Measurements from ENCODE around the gene B3GALT5. TPM values are rescaled to one million over a fixed set of nuclear protein-coding genes. Genes with fewer than 3 reads are reported as not detected.

Gene B3GALT5
- polyA plus RNA-seq, 3 donors = not detected

DNA sequence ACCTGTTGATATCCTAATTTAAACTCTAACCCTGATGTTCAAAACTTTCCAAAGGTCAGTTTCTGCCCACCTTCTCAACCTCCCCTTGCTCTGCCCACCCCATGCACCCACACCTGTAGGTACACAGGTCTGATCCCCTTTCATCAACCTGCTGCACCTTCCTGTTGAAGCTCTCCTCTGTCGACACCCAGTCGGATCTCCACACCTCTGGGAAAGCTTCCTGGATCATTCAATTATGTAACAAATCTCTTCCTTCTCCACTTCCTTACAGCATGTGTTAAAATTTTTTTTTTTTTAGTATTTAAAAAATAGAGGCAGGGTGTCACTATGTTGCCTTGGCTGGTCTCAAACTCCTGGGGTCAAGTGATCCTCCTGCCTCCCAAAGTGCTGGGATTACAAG, 87.6 kb downstream of the B3GALT5 start:
- no peak overlapping the region for H3K4me2 ChIP-seq (replicated peaks; ENCODE audit: extremely low read depth, low read length, poor library complexity, severe bottlenecking)
- no peaks in the 10 kb centered on the region for H3K36me3 Mint-ChIP-seq
- H3K4me3 ChIP-seq (replicated peaks in 1 of 3; ENCODE audit: low read depth in 2 of 3, low read length in 3 of 3) = no peak overlapping the region
- H3K27me3 ChIP-seq (ENCODE audit: control insufficient read depth in 2 of 2, insufficient read depth in 2 of 2, low read length in 2 of 2) = no peaks in the 10 kb centered on the region
- peaks cover 2 to 23% (median 10%) of the 10 kb centered on the region in 7 donors for H3K9me3 Mint-ChIP-seq
- H3K36me3 ChIP-seq (replicated peaks in 1 of 2; ENCODE audit: control insufficient read depth in 1 of 2, insufficient read depth in 2 of 2, low read length in 2 of 2) = no peaks in the 10 kb centered on the region
- no peaks in the 10 kb centered on the region for H3K79me2 ChIP-seq (ENCODE audit: insufficient read depth, low read length)
- H3K27ac ChIP-seq (ENCODE audit: low read depth in 1 of 2, low read length in 2 of 2) = no peak overlapping the region
- intact Hi-C loops (cut with micrococcal nuclease) = no loop called here
- no CpG with 5 or more reads among the region's 2 CpGs for WGBS (ENCODE audit: insufficient coverage)
- no peak for DNase-seq
- no peaks in the 10 kb centered on the region for H4K20me1 ChIP-seq (ENCODE audit: insufficient read depth, low read length)
- no peak overlapping the region for H2AFZ ChIP-seq (ENCODE audit: insufficient read depth, low read depth, low read length, poor library complexity, severe bottlenecking)
- no peak overlapping the region for H3K4me3 Mint-ChIP-seq
- no peak overlapping the region for H3K9ac ChIP-seq (ENCODE audit: insufficient read depth, low read length, poor library complexity, severe bottlenecking)
- TF ChIP-seq, protein P1, sequence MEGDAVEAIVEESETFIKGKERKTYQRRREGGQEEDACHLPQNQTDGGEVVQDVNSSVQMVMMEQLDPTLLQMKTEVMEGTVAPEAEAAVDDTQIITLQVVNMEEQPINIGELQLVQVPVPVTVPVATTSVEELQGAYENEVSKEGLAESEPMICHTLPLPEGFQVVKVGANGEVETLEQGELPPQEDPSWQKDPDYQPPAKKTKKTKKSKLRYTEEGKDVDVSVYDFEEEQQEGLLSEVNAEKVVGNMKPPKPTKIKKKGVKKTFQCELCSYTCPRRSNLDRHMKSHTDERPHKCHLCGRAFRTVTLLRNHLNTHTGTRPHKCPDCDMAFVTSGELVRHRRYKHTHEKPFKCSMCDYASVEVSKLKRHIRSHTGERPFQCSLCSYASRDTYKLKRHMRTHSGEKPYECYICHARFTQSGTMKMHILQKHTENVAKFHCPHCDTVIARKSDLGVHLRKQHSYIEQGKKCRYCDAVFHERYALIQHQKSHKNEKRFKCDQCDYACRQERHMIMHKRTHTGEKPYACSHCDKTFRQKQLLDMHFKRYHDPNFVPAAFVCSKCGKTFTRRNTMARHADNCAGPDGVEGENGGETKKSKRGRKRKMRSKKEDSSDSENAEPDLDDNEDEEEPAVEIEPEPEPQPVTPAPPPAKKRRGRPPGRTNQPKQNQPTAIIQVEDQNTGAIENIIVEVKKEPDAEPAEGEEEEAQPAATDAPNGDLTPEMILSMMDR (IDR thresholded peaks at IDR 0.05) = no peak
- peaks cover 0 to 3% (median 2%) of the 10 kb centered on the region in 3 donors for H3K27me3 Mint-ChIP-seq (ENCODE audit: low read depth in 3 of 3)
- no peaks in the 10 kb centered on the region for H3K4me1 ChIP-seq (ENCODE audit: control insufficient read depth in 1 of 2, insufficient read depth in 2 of 2, low read length in 2 of 2)
- no peak overlapping the region for H3K27ac Mint-ChIP-seq
- H3K9me3 ChIP-seq (replicated peaks in 1 of 2; ENCODE audit: control insufficient read depth in 1 of 2, insufficient read depth in 1 of 2, low read length in 2 of 2) = peaks cover 0 to 7% of the 10 kb centered on the region in 2 donors
- no peaks in the 10 kb centered on the region for H3K4me1 Mint-ChIP-seq

DNA sequence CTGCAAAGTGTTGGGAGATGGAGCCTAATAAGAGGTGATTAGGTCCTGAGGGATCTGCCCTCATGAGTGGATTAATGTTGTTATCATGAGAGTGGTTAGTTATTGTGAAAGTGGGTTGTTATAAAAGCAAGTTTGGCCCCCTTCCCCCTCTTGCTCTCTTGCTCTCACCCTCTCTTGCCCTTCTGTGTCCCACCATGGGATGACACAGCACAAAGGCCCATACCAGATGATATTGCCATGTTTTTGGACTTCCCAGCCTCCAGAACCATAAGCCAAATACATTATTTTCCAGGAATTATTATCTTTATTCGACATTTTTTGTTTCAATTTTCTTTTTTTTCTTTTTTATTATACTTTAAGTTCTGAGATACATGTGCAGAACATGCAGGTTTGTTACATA, 90.8 kb downstream of the B3GALT5 start:
- Histone ChIP-seq H3K27me3 (ENCODE audit: control insufficient read depth in 2 of 2, insufficient read depth in 2 of 2, low read length in 2 of 2) (no peaks in the 10 kb centered on the region), H3K36me3 (replicated peaks in 1 of 2; ENCODE audit: control insufficient read depth in 1 of 2, insufficient read depth in 2 of 2, low read length in 2 of 2) (no peaks in the 10 kb centered on the region), H3K4me2 (replicated peaks; ENCODE audit: extremely low read depth, low read length, poor library complexity, severe bottlenecking) (no peak overlapping the region), H4K20me1 (ENCODE audit: insufficient read depth, low read length) (no peaks in the 10 kb centered on the region), H3K79me2 (ENCODE audit: insufficient read depth, low read length) (no peaks in the 10 kb centered on the region), H3K9ac (ENCODE audit: insufficient read depth, low read length, poor library complexity, severe bottlenecking) (no peak overlapping the region), H3K4me1 (ENCODE audit: control insufficient read depth in 1 of 2, insufficient read depth in 2 of 2, low read length in 2 of 2) (no peaks in the 10 kb centered on the region), H3K9me3 (replicated peaks in 1 of 2; ENCODE audit: control insufficient read depth in 1 of 2, insufficient read depth in 1 of 2, low read length in 2 of 2) (peaks cover 0 to 7% of the 10 kb centered on the region in 2 donors), H3K4me3 (replicated peaks in 1 of 3; ENCODE audit: low read depth in 2 of 3, low read length in 3 of 3) (no peak overlapping the region), H3K27ac (ENCODE audit: low read depth in 1 of 2, low read length in 2 of 2) (no peak overlapping the region), H2AFZ (ENCODE audit: insufficient read depth, low read depth, low read length, poor library complexity, severe bottlenecking) (no peak overlapping the region)
- peaks cover 0 to 2% (median 2%) of the 10 kb centered on the region in 3 donors for H3K27me3 Mint-ChIP-seq (ENCODE audit: low read depth in 3 of 3)
- no peak for DNase-seq
- no peaks in the 10 kb centered on the region for H3K36me3 Mint-ChIP-seq
- WGBS (ENCODE audit: insufficient coverage) = no CpG with 5 or more reads among the region's 1 CpG
- no peak overlapping the region for H3K27ac Mint-ChIP-seq
- peaks cover 2 to 20% (median 10%) of the 10 kb centered on the region in 7 donors for H3K9me3 Mint-ChIP-seq
- no peaks in the 10 kb centered on the region for H3K4me1 Mint-ChIP-seq
- TF ChIP-seq, protein P1 (IDR thresholded peaks at IDR 0.05) = no peak
- intact Hi-C loops (cut with micrococcal nuclease) = no loop called here
- H3K4me3 Mint-ChIP-seq = no peak overlapping the region
